Liver (tissue), 9 donors: ENCODE results near the gene FASTKD2. TPM values are rescaled to one million over a fixed set of nuclear protein-coding genes. Genes with fewer than 3 reads are reported as not detected.

ENCODE experiments used
- DNase-seq: peaks from one replicate; pipeline ENCODE4 v3.0.0-alpha.2; 2017; ENCODE audit warnings: low spot score
- H3K27ac ChIP-seq, 2 donors: one replicate each; pipeline ENCODE4 v1.7.0; 2013; ENCODE audit warnings: inconsistent platforms in 2 of 2, low read length in 2 of 2, control low read depth in 1 of 2, low read depth in 1 of 2, mild to moderate bottlenecking in 1 of 2
- H3K27me3 ChIP-seq, 4 donors: one replicate each; pipeline versions ENCODE4 v1.6.1 to v1.7.0; 2013; ENCODE audit warnings: low read length in 3 of 4, inconsistent platforms in 1 of 4, mild to moderate bottlenecking in 1 of 4, moderate library complexity in 1 of 4; ENCODE audit not compliant: control insufficient read depth in 4 of 4, insufficient read depth in 4 of 4
- H3K36me3 ChIP-seq, 4 donors: one replicate each; pipeline versions ENCODE4 v1.6.1 to v1.7.0; 2013; ENCODE audit warnings: low read length in 3 of 4, mild to moderate bottlenecking in 3 of 4, low read depth in 1 of 4, moderate library complexity in 1 of 4; ENCODE audit not compliant: control insufficient read depth in 4 of 4, insufficient read depth in 3 of 4
- H3K4me1 ChIP-seq, 4 donors: one replicate each; pipeline versions ENCODE4 v1.6.1 to v1.7.0; 2013; ENCODE audit warnings: low read length in 3 of 4, mild to moderate bottlenecking in 3 of 4, moderate library complexity in 1 of 4; ENCODE audit not compliant: control insufficient read depth in 4 of 4, insufficient read depth in 4 of 4
- H3K4me3 ChIP-seq, 3 donors: one replicate each; pipeline versions ENCODE4 v1.6.1 to v1.7.0; 2013; ENCODE audit warnings: low read length in 3 of 3, control low read depth in 1 of 3, low read depth in 1 of 3, mild to moderate bottlenecking in 1 of 3
- H3K9ac ChIP-seq, 2 donors: one replicate each; pipeline ENCODE4 v1.7.0; 2013; ENCODE audit warnings: low read length in 2 of 2, mild to moderate bottlenecking in 2 of 2, moderate library complexity in 2 of 2, control low read depth in 1 of 2, low read depth in 1 of 2
- H3K9me3 ChIP-seq, 4 donors: one replicate each; pipeline versions ENCODE4 v1.6.1 to v1.7.0; 2013; ENCODE audit warnings: low read length in 3 of 4; ENCODE audit not compliant: control insufficient read depth in 4 of 4
- ATF3 ChIP-seq: IDR thresholded peaks from 2 replicates; pipeline ENCODE4 v1.6.1; 2016; ENCODE audit warnings: antibody characterized with exemption
- EGR1 ChIP-seq, 2 donors: IDR thresholded peaks; 2 replicates each; pipeline ENCODE4 v1.6.1; 2016 to 2018; ENCODE audit warnings: antibody characterized with exemption in 2 of 2, low read depth in 2 of 2
- FOXA1 ChIP-seq: IDR thresholded peaks from 2 replicates; pipeline ENCODE4 v1.6.1; 2016; ENCODE audit warnings: antibody characterized with exemption
- GABPA ChIP-seq, 2 donors: IDR thresholded peaks in 1 of 2; conservative IDR thresholded peaks in 1 of 2; 2 replicates each; pipeline ENCODE4 v1.6.1; 2016; ENCODE audit warnings: antibody characterized with exemption in 2 of 2, mild to moderate bottlenecking in 1 of 2, moderate library complexity in 1 of 2
- HNF4A ChIP-seq, 2 donors: conservative IDR thresholded peaks; 2 replicates each; pipeline ENCODE4 v1.6.1; 2016; ENCODE audit warnings: antibody characterized with exemption in 2 of 2, mild to moderate bottlenecking in 2 of 2
- HNF4G ChIP-seq: IDR thresholded peaks from 2 replicates; pipeline ENCODE4 v1.6.1; 2016; ENCODE audit warnings: antibody characterized with exemption
- JUND ChIP-seq, 2 donors: IDR thresholded peaks; 2 replicates each; pipeline ENCODE4 v1.6.1; 2016; ENCODE audit warnings: antibody characterized with exemption in 2 of 2
- NR2F2 ChIP-seq: IDR thresholded peaks from 2 replicates; pipeline ENCODE4 v1.6.1; 2016; ENCODE audit warnings: antibody characterized with exemption
- RAD21 ChIP-seq, 2 donors: IDR thresholded peaks; 2 replicates each; pipeline ENCODE4 v1.6.1; 2016; ENCODE audit warnings: antibody characterized with exemption in 2 of 2, mild to moderate bottlenecking in 2 of 2
- REST ChIP-seq: IDR thresholded peaks from 2 replicates; pipeline ENCODE4 v1.6.1; 2016; ENCODE audit warnings: antibody characterized with exemption, mild to moderate bottlenecking
- RXRA ChIP-seq, 2 donors: IDR thresholded peaks; 2 replicates each; pipeline ENCODE4 v1.6.1; 2017 to 2018; ENCODE audit warnings: antibody characterized with exemption in 2 of 2, mild to moderate bottlenecking in 1 of 2
- SP1 ChIP-seq: IDR thresholded peaks from 2 replicates; pipeline ENCODE4 v1.6.1; 2018; ENCODE audit warnings: antibody characterized with exemption, mild to moderate bottlenecking
- TAF1 ChIP-seq: conservative IDR thresholded peaks from 2 replicates; pipeline ENCODE4 v1.6.1; 2016; ENCODE audit warnings: antibody characterized with exemption, mild to moderate bottlenecking
- YY1 ChIP-seq: IDR thresholded peaks from 2 replicates; pipeline ENCODE4 v1.6.1; 2016; ENCODE audit warnings: antibody characterized with exemption, mild to moderate bottlenecking
- ZBTB33 ChIP-seq: IDR thresholded peaks from 2 replicates; pipeline ENCODE4 v1.6.1; 2016; ENCODE audit warnings: antibody characterized with exemption
- WGBS: extraction: QIAGEN DNeasy Blood & Tissue Kit; methylation state at CpG from one replicate; pipeline ENCODE4 v1.1.7; 2013; 5-methylcytosine and 5-hydroxymethylcytosine counted together
- polyA plus RNA-seq, 2 donors: library from polyadenylated mRNA; stranded (reverse) in 1 of 2; unstranded in 1 of 2; fragments of 200-250 nt in 1 of 2; fragments of >200 nt in 1 of 2; fragmentation: Nextera tagmentation in 1 of 2; extraction: Ambion mirVana in 1 of 2; gene quantifications; one replicate each; pipeline versions ENCODE4 v1.2.1 to v1.2.3, GENCODE V29; 2013 to 2015
- total RNA-seq, 2 donors: library from RNA; depleted of rRNA; stranded (reverse); fragments of >200 nt; gene quantifications; one replicate each; pipeline ENCODE4 v1.2.3, GENCODE V29; 2014
- TF ChIP-seq, protein P1 (sequence below): IDR thresholded peaks from 2 replicates; pipeline ENCODE4 v1.6.1; 2016; ENCODE audit warnings: antibody characterized with exemption
- TF ChIP-seq, protein P2 (sequence below): fragments of 150-350 bp; IDR thresholded peaks from 2 replicates; pipeline ENCODE4 v1.5.1; 2017; ENCODE audit warnings: improper control_type of control experiment, low read depth, low read length; ENCODE audit not compliant: missing input control
- donor health status: healthy.
- donor health status: healthy.
- donor health status: healthy.
- donor health status: healthy.
- donor health status: healthy.

Gene FASTKD2
- total and polyA plus RNA-seq, 4 donors, result 12.5 to 36.3 (median 15.0) TPM

GRCh38 chr2:206798000-206798399 lies 32.6 kb downstream of the FASTKD2 start (continued):
- TF ChIP-seq REST, result no peak
- no peak for TF ChIP-seq FOXA1
- no peak for TF ChIP-seq TAF1

DNA sequence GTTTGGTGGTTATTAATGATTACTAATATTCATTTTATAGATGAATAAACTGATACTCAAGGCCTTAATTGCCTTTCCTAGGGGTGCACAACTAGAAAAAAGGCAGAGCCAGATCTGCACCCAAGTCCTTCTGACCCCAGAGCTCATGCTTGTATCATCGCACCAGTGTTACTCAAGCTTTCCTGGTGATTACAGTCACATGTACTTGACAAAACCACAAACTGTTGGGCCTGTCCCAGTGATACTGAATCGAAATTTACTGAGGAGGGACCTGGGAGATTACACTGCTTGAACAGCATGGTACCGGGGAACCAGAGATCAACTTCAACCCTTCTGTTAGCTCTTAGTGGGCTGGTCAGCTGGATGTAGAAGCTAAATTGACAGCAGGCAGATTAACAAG lies 33.7 kb downstream of the FASTKD2 start:
- Histone ChIP-seq H3K9ac (peak overlapping the region in 1 of 2 donors; percentile 2), H3K27ac (no peak overlapping the region), H3K36me3 (peaks cover 0 to 7% (median 7%) of the 10 kb centered on the region in 4 donors), H3K4me1 (peaks cover 0 to 2% (median under 1%) of the 10 kb centered on the region in 4 donors), H3K27me3 (no peaks in the 10 kb centered on the region), H3K4me3 (no peak overlapping the region), H3K9me3 (no peaks in the 10 kb centered on the region)
- DNase-seq, result no peak
- WGBS, result 68% methylated on average over 3 of the region's 3 CpGs
- TF ChIP-seq GABPA (IDR thresholded peaks at IDR 0.05 in 1 of 2, conservative IDR thresholded peaks at IDR 0.05 in 1 of 2) (no peak), HNF4A (conservative IDR thresholded peaks at IDR 0.05) (no peak), JUND (IDR thresholded peaks at IDR 0.05) (no peak), RAD21 (IDR thresholded peaks at IDR 0.05) (no peak), ZBTB33 (no peak), TAF1 (no peak), REST (no peak), ATF3 (no peak), RXRA (IDR thresholded peaks at IDR 0.05) (no peak), YY1 (no peak), NR2F2 (no peak), HNF4G (no peak), SP1 (no peak), EGR1 (IDR thresholded peaks at IDR 0.05; ENCODE audit: low read depth in 2 of 2) (no peak)
- TF ChIP-seq, protein P1, sequence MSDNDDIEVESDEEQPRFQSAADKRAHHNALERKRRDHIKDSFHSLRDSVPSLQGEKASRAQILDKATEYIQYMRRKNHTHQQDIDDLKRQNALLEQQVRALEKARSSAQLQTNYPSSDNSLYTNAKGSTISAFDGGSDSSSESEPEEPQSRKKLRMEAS, result no peak
- TF ChIP-seq, protein P2, sequence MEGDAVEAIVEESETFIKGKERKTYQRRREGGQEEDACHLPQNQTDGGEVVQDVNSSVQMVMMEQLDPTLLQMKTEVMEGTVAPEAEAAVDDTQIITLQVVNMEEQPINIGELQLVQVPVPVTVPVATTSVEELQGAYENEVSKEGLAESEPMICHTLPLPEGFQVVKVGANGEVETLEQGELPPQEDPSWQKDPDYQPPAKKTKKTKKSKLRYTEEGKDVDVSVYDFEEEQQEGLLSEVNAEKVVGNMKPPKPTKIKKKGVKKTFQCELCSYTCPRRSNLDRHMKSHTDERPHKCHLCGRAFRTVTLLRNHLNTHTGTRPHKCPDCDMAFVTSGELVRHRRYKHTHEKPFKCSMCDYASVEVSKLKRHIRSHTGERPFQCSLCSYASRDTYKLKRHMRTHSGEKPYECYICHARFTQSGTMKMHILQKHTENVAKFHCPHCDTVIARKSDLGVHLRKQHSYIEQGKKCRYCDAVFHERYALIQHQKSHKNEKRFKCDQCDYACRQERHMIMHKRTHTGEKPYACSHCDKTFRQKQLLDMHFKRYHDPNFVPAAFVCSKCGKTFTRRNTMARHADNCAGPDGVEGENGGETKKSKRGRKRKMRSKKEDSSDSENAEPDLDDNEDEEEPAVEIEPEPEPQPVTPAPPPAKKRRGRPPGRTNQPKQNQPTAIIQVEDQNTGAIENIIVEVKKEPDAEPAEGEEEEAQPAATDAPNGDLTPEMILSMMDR, result no peak
